Bone marrow (tissue), 2 donors: ENCODE measurements around the gene COA3.

Experiments
- DNase-seq, 2 donors: peaks; one replicate each; lab custom pipeline; 2025; lab: John Stamatoyannopoulos, UW

COA3 gene

GRCh38 chr17:42798383-42799380 is at the start of gene COA3, which contains the start of gene CNTD1:
TSS of gene COA3 (minus strand) at chr17:42798704. CDS start at chr17:42798681, 23 bp downstream.
TSS of gene CNTD1 (plus strand) at chr17:42798861. CDS start at chr17:42799068, 207 bp downstream.
- DNase-seq: peak; percentile 60 to 62

GRCh38 chr17:42848093-42848492 is 49.6 kb upstream of the COA3 start:
- no peak for DNase-seq

GRCh38 chr17:42846594-42847280 is 48.2 kb upstream of the COA3 start:
- DNase-seq: no peak

- peak in 1 of 2 donors; percentile 20 for DNase-seq
These were observed 47.6 kb upstream of the COA3 start for GRCh38 chr17:42845918-42846593.

GRCh38 chr17:42845556-42845917 is 47.0 kb upstream of the COA3 start:
- DNase-seq: no peak

- no peak for DNase-seq
These were observed 46.5 kb upstream of the COA3 start for GRCh38 chr17:42844761-42845555.

- no peak for DNase-seq
These were observed 45.8 kb upstream of the COA3 start, which contains the start of gene AOC2 for GRCh38 chr17:42844271-42844670. TSS of gene AOC2 (plus strand) at chr17:42844580. CDS start at chr17:42844627, 47 bp downstream.

GRCh38 chr17:42843358-42843934 is 44.9 kb upstream of the COA3 start:
- peak in 1 of 2 donors; percentile 70 for DNase-seq

- no peak for DNase-seq
These were observed 43.6 kb upstream of the COA3 start for GRCh38 chr17:42841975-42842685.

- DNase-seq: no peak
These were observed 37.2 kb upstream of the COA3 start for GRCh38 chr17:42835732-42836131.

- DNase-seq: no peak
These were observed 35.4 kb upstream of the COA3 start for GRCh38 chr17:42833767-42834422.

- peak; percentile 86 to 99 for DNase-seq
These were observed 34.6 kb upstream of the COA3 start, which contains the start of gene PSME3 for GRCh38 chr17:42832934-42833766. TSS of gene PSME3 (plus strand) at chr17:42833397. CDS start at chr17:42833632, 235 bp downstream.

GRCh38 chr17:42832213-42832933 is 33.9 kb upstream of the COA3 start:
- no peak for DNase-seq

- no peak for DNase-seq
These were observed 32.5 kb upstream of the COA3 start for GRCh38 chr17:42830971-42831370.

GRCh38 chr17:42827472-42827871 is 29.0 kb upstream of the COA3 start:
- no peak for DNase-seq

GRCh38 chr17:42821176-42821575 is 22.7 kb upstream of the COA3 start:
- DNase-seq: no peak

- peak in 1 of 2 donors; percentile 60 for DNase-seq
These were observed 21.5 kb upstream of the COA3 start for GRCh38 chr17:42819939-42820535.

- no peak for DNase-seq
These were observed 19.9 kb upstream of the COA3 start for GRCh38 chr17:42818379-42818778.
